CD4-positive, alpha-beta T cell treated with Interleukin-6 at 100 ng/mL for 8 hours (primary cell): ENCODE measurements around the gene CMTM8.

Source experiments
- DNase-seq: peaks from one replicate; pipeline ENCODE4 v3.0.0-alpha.2; 2020; ENCODE audit warnings: mixed read lengths, low spot score

CMTM8 gene

GRCh38 chr3:32337505-32337904 lies 99.0 kb downstream of the CMTM8 start:
- DNase-seq = no peak

GRCh38 chr3:32340039-32340438 lies 101.6 kb downstream of the CMTM8 start:
- peak; percentile 64 for DNase-seq

GRCh38 chr3:32340611-32341365 lies 102.3 kb downstream of the CMTM8 start:
- DNase-seq = no peak

GRCh38 chr3:32347343-32348125 lies 109.1 kb downstream of the CMTM8 start:
- DNase-seq = no peak

- no peak for DNase-seq
Measured at GRCh38 chr3:32349184-32349583, 110.7 kb downstream of the CMTM8 start.

- DNase-seq = no peak
Measured at GRCh38 chr3:32352563-32352962, 114.1 kb downstream of the CMTM8 start.

- no peak for DNase-seq
Measured at GRCh38 chr3:32353351-32353750, 114.9 kb downstream of the CMTM8 start.

GRCh38 chr3:32354362-32354778 lies 115.9 kb downstream of the CMTM8 start:
- no peak for DNase-seq

GRCh38 chr3:32355751-32356291 lies 117.3 kb downstream of the CMTM8 start:
- no peak for DNase-seq

- DNase-seq = no peak
Measured at GRCh38 chr3:32359766-32360492, 121.4 kb downstream of the CMTM8 start.

- DNase-seq = no peak
Measured at GRCh38 chr3:32360493-32360827, 122.0 kb downstream of the CMTM8 start.

- DNase-seq = no peak
Measured at GRCh38 chr3:32366638-32367397, 128.3 kb downstream of the CMTM8 start.

- DNase-seq = no peak
Measured at GRCh38 chr3:32367442-32367841, 129.0 kb downstream of the CMTM8 start.

- DNase-seq = peak; percentile 48
Measured at GRCh38 chr3:32371461-32372212, 133.2 kb downstream of the CMTM8 start.

- DNase-seq = no peak
Measured at GRCh38 chr3:32372213-32372490, 133.7 kb downstream of the CMTM8 start.

- DNase-seq = no peak
Measured at GRCh38 chr3:32373276-32373675, 134.8 kb downstream of the CMTM8 start.

GRCh38 chr3:32373844-32374243 lies 135.4 kb downstream of the CMTM8 start:
- no peak for DNase-seq

- DNase-seq = peak; percentile 79
Measured at GRCh38 chr3:32374788-32375595, 136.5 kb downstream of the CMTM8 start.

- no peak for DNase-seq
Measured at GRCh38 chr3:32375596-32375930, 137.1 kb downstream of the CMTM8 start.

- DNase-seq = no peak
Measured at GRCh38 chr3:32376115-32376514, 137.6 kb downstream of the CMTM8 start.
